Vagina (tissue), 2 donors: ENCODE results near the gene NRARP.

Experiments
- POLR2A ChIP-seq, 2 donors: fragments of 450-650 bp; IDR thresholded peaks; one replicate each; pipeline ENCODE4 v1.6.1; 2017; ENCODE audit warnings: antibody characterized with exemption in 2 of 2, mild to moderate bottlenecking in 2 of 2, moderate library complexity in 2 of 2
- TF ChIP-seq, protein P1 (sequence below), 3 experiments: fragments of 450-650 bp in 2 of 3; fragments of 200-600 bp in 1 of 3; sonication (generic) in 1 of 3; IDR thresholded peaks; one replicate each; pipeline ENCODE4 v1.5.1; 2017 to 2019; ENCODE audit warnings: antibody characterized with exemption in 3 of 3, mild to moderate bottlenecking in 2 of 3, moderate library complexity in 2 of 3

- TF ChIP-seq, protein P1, sequence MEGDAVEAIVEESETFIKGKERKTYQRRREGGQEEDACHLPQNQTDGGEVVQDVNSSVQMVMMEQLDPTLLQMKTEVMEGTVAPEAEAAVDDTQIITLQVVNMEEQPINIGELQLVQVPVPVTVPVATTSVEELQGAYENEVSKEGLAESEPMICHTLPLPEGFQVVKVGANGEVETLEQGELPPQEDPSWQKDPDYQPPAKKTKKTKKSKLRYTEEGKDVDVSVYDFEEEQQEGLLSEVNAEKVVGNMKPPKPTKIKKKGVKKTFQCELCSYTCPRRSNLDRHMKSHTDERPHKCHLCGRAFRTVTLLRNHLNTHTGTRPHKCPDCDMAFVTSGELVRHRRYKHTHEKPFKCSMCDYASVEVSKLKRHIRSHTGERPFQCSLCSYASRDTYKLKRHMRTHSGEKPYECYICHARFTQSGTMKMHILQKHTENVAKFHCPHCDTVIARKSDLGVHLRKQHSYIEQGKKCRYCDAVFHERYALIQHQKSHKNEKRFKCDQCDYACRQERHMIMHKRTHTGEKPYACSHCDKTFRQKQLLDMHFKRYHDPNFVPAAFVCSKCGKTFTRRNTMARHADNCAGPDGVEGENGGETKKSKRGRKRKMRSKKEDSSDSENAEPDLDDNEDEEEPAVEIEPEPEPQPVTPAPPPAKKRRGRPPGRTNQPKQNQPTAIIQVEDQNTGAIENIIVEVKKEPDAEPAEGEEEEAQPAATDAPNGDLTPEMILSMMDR (IDR thresholded peaks at IDR 0.05): no peak
- no peak for TF ChIP-seq POLR2A (IDR thresholded peaks at IDR 0.05)
Observed at GRCh38 chr9:137267933-137268355, 34.1 kb downstream of the NRARP start.
